Transverse colon (tissue), 4 donors: Measurements from ENCODE around the gene MET.

Experiments
- CTCF ChIP-seq, 5 experiments: fragments of 200-600 bp in 3 of 5; fragments of 450-650 bp in 2 of 5; sonication (generic) in 3 of 5; IDR thresholded peaks; 1 replicate in 2 of 5; 2 replicates in 3 of 5; pipeline ENCODE4 v1.5.1; 2016 to 2017; ENCODE audit warnings: antibody characterized with exemption in 5 of 5, inconsistent platforms in 3 of 5, mild to moderate bottlenecking in 2 of 5, moderate library complexity in 1 of 5
- POLR2AphosphoS5 ChIP-seq, 3 donors: sonication (generic); formaldehyde crosslinking; IDR thresholded peaks; one replicate each; pipeline ENCODE4 v1.6.1; 2016; ENCODE audit warnings: antibody characterized with exemption in 3 of 3

GRCh38 chr7:116636997-116637396, 35.0 kb upstream of the MET start:
- TF ChIP-seq CTCF (IDR thresholded peaks at IDR 0.05), result no peak
- TF ChIP-seq POLR2AphosphoS5 (IDR thresholded peaks at IDR 0.05), result no peak
